ENCODE measurements around the gene CLN6.
"Not testable (repeated sequence)": the region's sequence is repeated elsewhere in the genome, so short reads cannot be mapped to it uniquely, and the experiment has no call there.

CLN6 gene

GRCh38 chr15:68230157-68231100 is 901 bp upstream of the CLN6 start:
- Histone ChIP-seq H3K27me3 (replicated peaks; ENCODE audit: control insufficient read depth, insufficient read depth, low read length) (no peaks in the 10 kb centered on the region), H3K4me3 (replicated peaks; ENCODE audit: low read depth, low read length) (peak overlapping the region; percentile 88), H3K36me3 (ENCODE audit: control insufficient read depth, insufficient read depth, low read length) (no peaks in the 10 kb centered on the region)
- peak; percentile 42 for DNase-seq (ENCODE audit: extremely low read depth, insufficient read length)
- TF ChIP-seq CTCF (IDR thresholded peaks at IDR 0.05; ENCODE audit: insufficient read depth, low read length, poor library complexity, severe bottlenecking) = peak; percentile 24

GRCh38 chr15:68228971-68229385 is 550 bp downstream of the CLN6 start:
- no peaks in the 10 kb centered on the region for H3K36me3 ChIP-seq (ENCODE audit: control insufficient read depth, insufficient read depth, low read length)
- no peaks in the 10 kb centered on the region for H3K27me3 ChIP-seq (replicated peaks; ENCODE audit: control insufficient read depth, insufficient read depth, low read length)
- H3K4me3 ChIP-seq (replicated peaks; ENCODE audit: low read depth, low read length) = peak overlapping the region; percentile 88
- DNase-seq (ENCODE audit: extremely low read depth, insufficient read length) = no peak
- TF ChIP-seq CTCF (IDR thresholded peaks at IDR 0.05; ENCODE audit: insufficient read depth, low read length, poor library complexity, severe bottlenecking) = no peak

- TF ChIP-seq CTCF (IDR thresholded peaks at IDR 0.05; ENCODE audit: insufficient read depth, low read length, poor library complexity, severe bottlenecking) = no peak
- H3K4me3 ChIP-seq (replicated peaks; ENCODE audit: low read depth, low read length) = peak overlapping the region; percentile 88
- DNase-seq (ENCODE audit: extremely low read depth, insufficient read length) = no peak
- no peaks in the 10 kb centered on the region for H3K27me3 ChIP-seq (replicated peaks; ENCODE audit: control insufficient read depth, insufficient read depth, low read length)
- H3K36me3 ChIP-seq (ENCODE audit: control insufficient read depth, insufficient read depth, low read length) = no peaks in the 10 kb centered on the region
Observed at GRCh38 chr15:68228143-68228970, 1.2 kb downstream of the CLN6 start.

GRCh38 chr15:68227643-68228142 is 1.8 kb downstream of the CLN6 start:
- no peak for TF ChIP-seq CTCF (IDR thresholded peaks at IDR 0.05; ENCODE audit: insufficient read depth, low read length, poor library complexity, severe bottlenecking)
- Histone ChIP-seq H3K27me3 (replicated peaks; ENCODE audit: control insufficient read depth, insufficient read depth, low read length) (no peaks in the 10 kb centered on the region), H3K36me3 (ENCODE audit: control insufficient read depth, insufficient read depth, low read length) (no peaks in the 10 kb centered on the region), H3K4me3 (replicated peaks; ENCODE audit: low read depth, low read length) (peak overlapping the region; percentile 88)
- no peak for DNase-seq (ENCODE audit: extremely low read depth, insufficient read length)

GRCh38 chr15:68225442-68225841 is 4.1 kb downstream of the CLN6 start:
- H3K27me3 ChIP-seq (replicated peaks; ENCODE audit: control insufficient read depth, insufficient read depth, low read length); H3K4me3 ChIP-seq (replicated peaks; ENCODE audit: low read depth, low read length); DNase-seq (ENCODE audit: extremely low read depth, insufficient read length); H3K36me3 ChIP-seq (ENCODE audit: control insufficient read depth, insufficient read depth, low read length): not testable (repeated sequence)
